Pulmonary artery endothelial cell (primary cell): ENCODE measurements around the gene SLC6A7. TPM values are rescaled to one million over a fixed set of nuclear protein-coding genes. Genes with fewer than 3 reads are reported as not detected.

Experiments used
- DNase-seq: peaks from one replicate; pipeline ENCODE4 v3.0.0-alpha.2; 2011; ENCODE audit warnings: low read depth, low spot score
- total RNA-seq: library from RNA; depleted of rRNA; stranded (reverse); fragments of >200 nt; gene quantifications from 2 replicates; pipeline ENCODE4 v1.2.3, GENCODE V29; 2014

The SLC6A7 gene
- total RNA-seq, 1 donor from 2014 or later: not detected

- DNase-seq: no peak
Observed at GRCh38 chr5:150258130-150258529, 68.3 kb downstream of the SLC6A7 start.

Other genes starting within 250 kb of the SLC6A7 start
- gene PDE6A, start 245.3 kb upstream of the SLC6A7 start, total RNA-seq: not detected in 2 replicates
- gene SLC26A2, start 229.3 kb upstream of the SLC6A7 start, total RNA-seq: 19.8 and 25.1 TPM in 2 replicates
- gene TIGD6, start 189.4 kb upstream of the SLC6A7 start, total RNA-seq: 5.0 and 5.6 TPM in 2 replicates
- gene HMGXB3, start 189.3 kb upstream of the SLC6A7 start, total RNA-seq: 25.4 and 29.2 TPM in 2 replicates
- gene CSF1R, start 103.5 kb upstream of the SLC6A7 start, total RNA-seq: not detected in 2 replicates
- gene PDGFRB, start 34.2 kb upstream of the SLC6A7 start, total RNA-seq: 0.07 and 0.14 TPM in 2 replicates
- not detected in 2 replicates for gene CDX1, start 23.3 kb upstream of the SLC6A7 start, total RNA-seq
- not detected in 2 replicates for gene CAMK2A, start 99.7 kb downstream of the SLC6A7 start, total RNA-seq
- 0.04 TPM in 1 of 2 replicates, not detected in the other for gene ARSI, start 112.8 kb downstream of the SLC6A7 start, total RNA-seq
- gene TCOF1, start 167.6 kb downstream of the SLC6A7 start, total RNA-seq: 20.0 and 41.1 TPM in 2 replicates
- 0.07 and 1.6 TPM in 2 replicates for gene CD74, start 222.8 kb downstream of the SLC6A7 start, total RNA-seq